Activated CD8-positive, alpha-beta memory T cell treated with anti-CD3 and anti-CD28 coated beads for 48 hours (primary cell): ENCODE results near the gene PCNX1.

Experiments used
- DNase-seq, 3 experiments: peaks; one replicate each; pipeline ENCODE4 v3.0.0-alpha.2; 2020; ENCODE audit warnings: low read depth in 2 of 3, low spot score in 2 of 3

Gene PCNX1

GRCh38 chr14:71070169-71070568, 162.9 kb downstream of the PCNX1 start:
- DNase-seq = no peak

- DNase-seq = no peak
These were observed 163.8 kb downstream of the PCNX1 start for GRCh38 chr14:71071042-71071441.

- no peak for DNase-seq
These were observed 169.3 kb downstream of the PCNX1 start for GRCh38 chr14:71076462-71077092.

GRCh38 chr14:71078500-71078899, 171.2 kb downstream of the PCNX1 start:
- DNase-seq = no peak

- no peak for DNase-seq
These were observed 179.3 kb downstream of the PCNX1 start for GRCh38 chr14:71086567-71086966.

GRCh38 chr14:71089971-71090370, 182.7 kb downstream of the PCNX1 start:
- no peak for DNase-seq

GRCh38 chr14:71094722-71095121, 187.5 kb downstream of the PCNX1 start:
- DNase-seq = no peak

- DNase-seq = no peak
These were observed 189.7 kb downstream of the PCNX1 start for GRCh38 chr14:71096947-71097346.

- no peak for DNase-seq
These were observed 196.6 kb downstream of the PCNX1 start for GRCh38 chr14:71103662-71104484.

GRCh38 chr14:71105177-71105576, 197.9 kb downstream of the PCNX1 start:
- DNase-seq = no peak

- DNase-seq = no peak
These were observed 200.7 kb downstream of the PCNX1 start for GRCh38 chr14:71107921-71108320.

GRCh38 chr14:71108398-71109119, 201.3 kb downstream of the PCNX1 start:
- DNase-seq = no peak

- no peak for DNase-seq
These were observed 206.1 kb downstream of the PCNX1 start for GRCh38 chr14:71113376-71113775.

- no peak for DNase-seq
These were observed 207.3 kb downstream of the PCNX1 start for GRCh38 chr14:71114565-71114964.

GRCh38 chr14:71115306-71115705, 208.0 kb downstream of the PCNX1 start:
- no peak for DNase-seq

- DNase-seq = no peak
These were observed 208.7 kb downstream of the PCNX1 start for GRCh38 chr14:71115821-71116567.

- DNase-seq = no peak
These were observed 209.4 kb downstream of the PCNX1 start for GRCh38 chr14:71116568-71117122.

- no peak for DNase-seq
These were observed 210.8 kb downstream of the PCNX1 start for GRCh38 chr14:71117839-71118743.

- no peak for DNase-seq
These were observed 211.8 kb downstream of the PCNX1 start for GRCh38 chr14:71119075-71119474.

GRCh38 chr14:71119832-71120231, 212.6 kb downstream of the PCNX1 start:
- DNase-seq = no peak
